ENCODE measurements around the gene TEKT5. TPM values are rescaled to one million over a fixed set of nuclear protein-coding genes. Genes with fewer than 3 reads are reported as not detected.

Gene TEKT5
- total RNA-seq, 1 experiment from 2014 or later: not detected

DNA sequence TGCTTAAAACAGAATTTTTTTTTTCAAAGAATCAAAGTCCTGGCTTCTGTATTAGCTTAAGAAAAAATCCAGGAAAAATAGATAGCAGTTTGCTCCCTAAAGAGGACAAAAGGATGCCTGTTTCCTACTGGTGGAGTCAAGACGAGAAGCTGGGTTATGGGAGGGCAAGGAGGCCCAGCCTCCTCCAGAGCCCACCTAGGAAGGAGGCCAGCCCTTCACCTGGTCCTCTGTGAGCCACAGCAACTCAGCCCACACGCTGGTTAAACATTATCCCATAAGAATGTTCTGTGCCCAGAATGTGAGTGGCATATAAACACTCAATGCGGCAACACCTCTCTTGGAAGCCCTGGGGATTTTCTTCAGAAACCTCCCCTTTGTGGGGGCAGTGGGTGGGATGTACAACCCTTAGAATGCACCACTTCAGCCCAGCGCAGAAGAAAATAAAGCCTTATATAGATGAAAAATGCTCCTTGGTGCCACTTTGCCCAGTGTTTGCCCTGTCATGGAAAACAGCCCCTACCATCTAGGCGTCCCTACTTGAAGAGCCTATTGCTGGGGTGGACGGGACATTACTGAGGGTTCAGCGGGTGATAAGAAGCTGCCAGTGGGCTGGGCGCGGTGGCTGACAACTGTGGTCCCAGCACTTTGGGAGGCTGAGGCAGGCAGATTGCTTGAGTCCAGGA is 48.0 kb downstream of the TEKT5 start:
- CTCF ChIA-PET: interaction anchor here (0.7 to 1.4 kb wide), 5 partner anchors 39 to 272 kb away, joined by 3 to 4 read pairs (median 3); no protein-coding TSS in a partner anchor

GRCh38 chr16:10646228-10646580 is 48.5 kb downstream of the TEKT5 start:
- no peaks in the 10 kb centered on the region for H3K4me1 Mint-ChIP-seq (ENCODE audit: insufficient read depth, unreplicated experiment)
- TF ChIP-seq, protein P1, sequence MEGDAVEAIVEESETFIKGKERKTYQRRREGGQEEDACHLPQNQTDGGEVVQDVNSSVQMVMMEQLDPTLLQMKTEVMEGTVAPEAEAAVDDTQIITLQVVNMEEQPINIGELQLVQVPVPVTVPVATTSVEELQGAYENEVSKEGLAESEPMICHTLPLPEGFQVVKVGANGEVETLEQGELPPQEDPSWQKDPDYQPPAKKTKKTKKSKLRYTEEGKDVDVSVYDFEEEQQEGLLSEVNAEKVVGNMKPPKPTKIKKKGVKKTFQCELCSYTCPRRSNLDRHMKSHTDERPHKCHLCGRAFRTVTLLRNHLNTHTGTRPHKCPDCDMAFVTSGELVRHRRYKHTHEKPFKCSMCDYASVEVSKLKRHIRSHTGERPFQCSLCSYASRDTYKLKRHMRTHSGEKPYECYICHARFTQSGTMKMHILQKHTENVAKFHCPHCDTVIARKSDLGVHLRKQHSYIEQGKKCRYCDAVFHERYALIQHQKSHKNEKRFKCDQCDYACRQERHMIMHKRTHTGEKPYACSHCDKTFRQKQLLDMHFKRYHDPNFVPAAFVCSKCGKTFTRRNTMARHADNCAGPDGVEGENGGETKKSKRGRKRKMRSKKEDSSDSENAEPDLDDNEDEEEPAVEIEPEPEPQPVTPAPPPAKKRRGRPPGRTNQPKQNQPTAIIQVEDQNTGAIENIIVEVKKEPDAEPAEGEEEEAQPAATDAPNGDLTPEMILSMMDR (IDR thresholded peaks at IDR 0.05; ENCODE audit: unreplicated experiment): no peak
- BruUV-seq (replicated peaks): no TSS peak
- H3K4me3 Mint-ChIP-seq (ENCODE audit: unreplicated experiment): no peak overlapping the region
- CTCF ChIA-PET: interaction anchor here (0.7 to 0.9 kb wide), 3 partner anchors 45 to 273 kb away, joined by 3 to 4 read pairs (median 3); no protein-coding TSS in a partner anchor
- intact Hi-C loops (cut with micrococcal nuclease): no loop called here
- no peak for DNase-seq (ENCODE audit: unreplicated experiment)
- no peaks in the 10 kb centered on the region for H3K36me3 Mint-ChIP-seq (ENCODE audit: insufficient read depth, unreplicated experiment)
- H3K27me3 Mint-ChIP-seq (ENCODE audit: insufficient read depth, unreplicated experiment): no peaks in the 10 kb centered on the region
- no peak overlapping the region for H3K27ac Mint-ChIP-seq (ENCODE audit: low read depth, unreplicated experiment)
- POLR2A ChIA-PET: interaction anchor here (0.7 kb wide), 1 partner anchor 40 kb away, joined by 4 read pairs; no protein-coding TSS in a partner anchor
- H3K9me3 Mint-ChIP-seq (ENCODE audit: unreplicated experiment): no peaks in the 10 kb centered on the region

More for the DNA sequence above, 48.0 kb downstream of the TEKT5 start:
- H3K27ac Mint-ChIP-seq (ENCODE audit: low read depth, unreplicated experiment): no peak overlapping the region
- POLR2A ChIA-PET: interaction anchor here (0.5 to 0.7 kb wide), 2 partner anchors 10 to 41 kb away, joined by 3 to 4 read pairs; no protein-coding TSS in a partner anchor
- intact Hi-C loops (cut with micrococcal nuclease): no loop called here
- no peak overlapping the region for H3K4me3 Mint-ChIP-seq (ENCODE audit: unreplicated experiment)
- H3K4me1 Mint-ChIP-seq (ENCODE audit: insufficient read depth, unreplicated experiment): no peaks in the 10 kb centered on the region
- TF ChIP-seq, protein P1 (IDR thresholded peaks at IDR 0.05; ENCODE audit: unreplicated experiment): no peak
- no peaks in the 10 kb centered on the region for H3K27me3 Mint-ChIP-seq (ENCODE audit: insufficient read depth, unreplicated experiment)
- H3K9me3 Mint-ChIP-seq (ENCODE audit: unreplicated experiment): no peaks in the 10 kb centered on the region
- no TSS peak for BruUV-seq (replicated peaks)
- no peak for DNase-seq (ENCODE audit: unreplicated experiment)
- no peaks in the 10 kb centered on the region for H3K36me3 Mint-ChIP-seq (ENCODE audit: insufficient read depth, unreplicated experiment)

- H3K4me3 Mint-ChIP-seq (ENCODE audit: unreplicated experiment): no peak overlapping the region
- ChIA-PET POLR2A (no interaction called here), CTCF (no interaction called here)
- H3K27ac Mint-ChIP-seq (ENCODE audit: low read depth, unreplicated experiment): no peak overlapping the region
- BruUV-seq (replicated peaks): no TSS peak
- intact Hi-C loops (cut with micrococcal nuclease): no loop called here
- H3K27me3 Mint-ChIP-seq (ENCODE audit: insufficient read depth, unreplicated experiment): no peaks in the 10 kb centered on the region
- DNase-seq (ENCODE audit: unreplicated experiment): no peak
- H3K36me3 Mint-ChIP-seq (ENCODE audit: insufficient read depth, unreplicated experiment): no peaks in the 10 kb centered on the region
- no peaks in the 10 kb centered on the region for H3K4me1 Mint-ChIP-seq (ENCODE audit: insufficient read depth, unreplicated experiment)
- TF ChIP-seq, protein P1 (IDR thresholded peaks at IDR 0.05; ENCODE audit: unreplicated experiment): no peak
- no peaks in the 10 kb centered on the region for H3K9me3 Mint-ChIP-seq (ENCODE audit: unreplicated experiment)
Observed at GRCh38 chr16:10644092-10644491, 50.6 kb downstream of the TEKT5 start.

GRCh38 chr16:10642964-10643363 is 51.8 kb downstream of the TEKT5 start:
- H3K36me3 Mint-ChIP-seq (ENCODE audit: insufficient read depth, unreplicated experiment): no peaks in the 10 kb centered on the region
- no TSS peak for BruUV-seq (replicated peaks)

More at GRCh38 chr16:10642964-10643363, 51.8 kb downstream of the TEKT5 start:
- H3K4me1 Mint-ChIP-seq (ENCODE audit: insufficient read depth, unreplicated experiment): no peaks in the 10 kb centered on the region
- intact Hi-C loops (cut with micrococcal nuclease): no loop called here
- H3K9me3 Mint-ChIP-seq (ENCODE audit: unreplicated experiment): no peaks in the 10 kb centered on the region
- CTCF ChIA-PET: interaction anchor here (0.6 to 0.8 kb wide), 2 partner anchors 9 to 59 kb away, joined by 3 read pairs; no protein-coding TSS in a partner anchor
- POLR2A ChIA-PET: no interaction called here
- H3K27ac Mint-ChIP-seq (ENCODE audit: low read depth, unreplicated experiment): no peak overlapping the region
- DNase-seq (ENCODE audit: unreplicated experiment): no peak
- TF ChIP-seq, protein P1 (IDR thresholded peaks at IDR 0.05; ENCODE audit: unreplicated experiment): no peak
- H3K27me3 Mint-ChIP-seq (ENCODE audit: insufficient read depth, unreplicated experiment): no peaks in the 10 kb centered on the region
- H3K4me3 Mint-ChIP-seq (ENCODE audit: unreplicated experiment): no peak overlapping the region
